ENCODE measurements around the gene SYNE3. TPM values are rescaled to one million over a fixed set of nuclear protein-coding genes. Genes with fewer than 3 reads are reported as not detected.

SYNE3 gene
- total RNA-seq, 2 donors from 2014 or later, result 3.4 to 29.5 TPM

DNA sequence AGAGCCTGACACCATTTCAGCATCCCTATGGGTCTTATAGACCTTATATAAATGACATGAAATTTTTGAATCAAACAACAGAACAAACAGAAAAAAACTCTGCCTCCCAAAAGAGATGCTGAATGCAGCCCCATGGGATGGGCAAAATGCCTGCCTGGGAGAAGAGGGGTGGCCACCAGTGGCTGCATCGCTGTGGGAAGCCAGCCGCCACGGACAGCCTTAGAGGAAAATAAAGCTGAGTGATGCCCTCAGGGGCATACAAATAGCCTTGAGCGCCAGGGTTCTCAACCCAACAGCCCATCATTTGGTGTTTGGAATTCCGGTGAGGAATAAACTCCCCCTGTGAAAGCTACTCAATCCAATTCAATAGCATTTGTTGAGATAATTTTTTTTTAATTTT is 22.9 kb downstream of the SYNE3 start:
- Histone ChIP-seq H3K9me3 (no peaks in the 10 kb centered on the region), H3K4me1 (replicated peaks) (peaks cover 6% of the 10 kb centered on the region), H3K27ac (no peak overlapping the region), H3K36me3 (no peaks in the 10 kb centered on the region), H3K27me3 (replicated peaks; ENCODE audit: insufficient read depth) (no peaks in the 10 kb centered on the region), H3K4me3 (no peak overlapping the region)
- TF ChIP-seq POLR2A (IDR thresholded peaks at IDR 0.05) (no peak), POLR2AphosphoS5 (IDR thresholded peaks at IDR 0.05) (no peak)
- TF ChIP-seq, protein P1, sequence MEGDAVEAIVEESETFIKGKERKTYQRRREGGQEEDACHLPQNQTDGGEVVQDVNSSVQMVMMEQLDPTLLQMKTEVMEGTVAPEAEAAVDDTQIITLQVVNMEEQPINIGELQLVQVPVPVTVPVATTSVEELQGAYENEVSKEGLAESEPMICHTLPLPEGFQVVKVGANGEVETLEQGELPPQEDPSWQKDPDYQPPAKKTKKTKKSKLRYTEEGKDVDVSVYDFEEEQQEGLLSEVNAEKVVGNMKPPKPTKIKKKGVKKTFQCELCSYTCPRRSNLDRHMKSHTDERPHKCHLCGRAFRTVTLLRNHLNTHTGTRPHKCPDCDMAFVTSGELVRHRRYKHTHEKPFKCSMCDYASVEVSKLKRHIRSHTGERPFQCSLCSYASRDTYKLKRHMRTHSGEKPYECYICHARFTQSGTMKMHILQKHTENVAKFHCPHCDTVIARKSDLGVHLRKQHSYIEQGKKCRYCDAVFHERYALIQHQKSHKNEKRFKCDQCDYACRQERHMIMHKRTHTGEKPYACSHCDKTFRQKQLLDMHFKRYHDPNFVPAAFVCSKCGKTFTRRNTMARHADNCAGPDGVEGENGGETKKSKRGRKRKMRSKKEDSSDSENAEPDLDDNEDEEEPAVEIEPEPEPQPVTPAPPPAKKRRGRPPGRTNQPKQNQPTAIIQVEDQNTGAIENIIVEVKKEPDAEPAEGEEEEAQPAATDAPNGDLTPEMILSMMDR (IDR thresholded peaks at IDR 0.05), result no peak
- intact Hi-C loops (cut with DNase I), result no loop called here
- 87% methylated on average over 5 of the region's 5 CpGs for WGBS
- no peak for DNase-seq (ENCODE audit: low spot score)

DNA sequence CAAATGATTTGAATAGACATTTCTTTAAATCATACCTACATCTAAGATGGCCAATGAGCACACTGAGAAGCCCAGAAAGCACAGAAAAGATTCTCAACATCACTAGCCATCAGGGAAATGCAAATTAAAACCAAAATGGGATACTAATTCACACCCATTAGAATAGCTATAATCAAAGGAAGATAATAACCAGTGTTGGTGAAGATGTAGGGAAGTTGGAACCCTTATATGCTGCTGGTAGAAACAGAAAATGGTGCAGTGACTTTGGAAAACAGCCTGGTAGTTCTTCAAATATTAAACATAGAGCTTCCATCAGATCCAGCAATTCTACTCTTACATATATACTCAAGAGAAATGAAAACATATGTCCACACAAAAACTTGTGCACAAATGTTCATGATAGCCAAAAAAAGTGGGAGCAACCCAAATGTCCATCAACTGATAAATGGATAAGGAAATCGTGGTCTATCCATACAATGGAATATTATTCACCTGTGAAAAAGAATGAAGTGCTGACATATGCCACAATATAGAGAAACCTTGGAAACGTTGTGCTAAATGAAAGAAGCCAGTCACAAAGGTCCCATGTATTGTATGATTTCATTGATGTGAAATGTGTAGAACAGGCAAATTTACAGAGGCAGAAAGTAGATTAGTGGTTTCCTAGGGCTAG is 24.4 kb downstream of the SYNE3 start:
- intact Hi-C loops (cut with DNase I), result no loop called here
- Histone ChIP-seq H3K4me1 (replicated peaks) (peaks cover 6% of the 10 kb centered on the region), H3K27ac (no peak overlapping the region), H3K9me3 (no peaks in the 10 kb centered on the region), H3K27me3 (replicated peaks; ENCODE audit: insufficient read depth) (no peaks in the 10 kb centered on the region), H3K36me3 (no peaks in the 10 kb centered on the region), H3K4me3 (no peak overlapping the region)
- no peak for DNase-seq (ENCODE audit: low spot score)
- 71% methylated on average over 2 of the region's 2 CpGs for WGBS
- no peak for TF ChIP-seq POLR2AphosphoS5 (IDR thresholded peaks at IDR 0.05)
- TF ChIP-seq, protein P1 (IDR thresholded peaks at IDR 0.05), result no peak
- TF ChIP-seq POLR2A (IDR thresholded peaks at IDR 0.05), result no peak

DNA sequence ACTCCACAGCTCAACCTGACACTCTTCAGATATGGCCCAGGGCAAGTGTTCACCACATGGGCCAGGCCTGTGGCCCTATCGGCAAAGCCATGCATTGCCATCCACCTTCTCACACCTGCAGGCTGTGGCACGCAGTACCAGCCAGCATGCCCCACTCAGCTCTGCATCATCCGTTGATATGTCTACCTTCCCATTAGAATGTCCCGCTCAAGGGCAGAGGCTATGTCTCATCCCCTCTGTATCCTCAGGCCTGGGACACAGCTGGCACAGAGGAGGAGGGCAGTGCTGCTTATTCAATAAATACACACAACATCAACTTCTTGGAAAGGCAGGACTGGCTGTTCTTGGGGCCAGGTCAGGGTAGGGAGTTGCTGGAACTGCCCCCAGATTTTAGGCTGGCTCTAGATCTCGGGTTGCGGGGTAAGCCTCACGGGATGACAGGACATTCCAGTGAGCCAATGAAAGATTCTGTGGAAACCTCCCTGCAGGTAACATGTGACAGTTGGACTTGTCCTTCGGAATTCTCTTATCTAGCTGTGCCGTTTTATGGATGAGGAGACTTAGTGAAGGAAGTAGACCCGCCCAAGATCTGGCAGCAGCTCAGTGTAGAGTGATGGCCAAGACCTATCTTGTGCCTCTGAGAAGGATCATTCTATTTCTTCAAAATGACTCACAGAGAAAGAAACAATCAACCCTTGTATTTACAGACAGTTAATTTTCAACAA is 25.6 kb downstream of the SYNE3 start:
- Histone ChIP-seq H3K4me3 (no peak overlapping the region), H3K27me3 (replicated peaks; ENCODE audit: insufficient read depth) (no peaks in the 10 kb centered on the region), H3K9me3 (no peaks in the 10 kb centered on the region), H3K36me3 (no peaks in the 10 kb centered on the region), H3K4me1 (replicated peaks) (peaks cover 5% of the 10 kb centered on the region), H3K27ac (no peak overlapping the region)
- DNase-seq (ENCODE audit: low spot score), result no peak
- 65% methylated on average over 10 of the region's 10 CpGs for WGBS
- intact Hi-C loops (cut with DNase I), result no loop called here
- TF ChIP-seq POLR2A (IDR thresholded peaks at IDR 0.05) (no peak), POLR2AphosphoS5 (IDR thresholded peaks at IDR 0.05) (no peak)
- TF ChIP-seq, protein P1 (IDR thresholded peaks at IDR 0.05), result no peak

DNA sequence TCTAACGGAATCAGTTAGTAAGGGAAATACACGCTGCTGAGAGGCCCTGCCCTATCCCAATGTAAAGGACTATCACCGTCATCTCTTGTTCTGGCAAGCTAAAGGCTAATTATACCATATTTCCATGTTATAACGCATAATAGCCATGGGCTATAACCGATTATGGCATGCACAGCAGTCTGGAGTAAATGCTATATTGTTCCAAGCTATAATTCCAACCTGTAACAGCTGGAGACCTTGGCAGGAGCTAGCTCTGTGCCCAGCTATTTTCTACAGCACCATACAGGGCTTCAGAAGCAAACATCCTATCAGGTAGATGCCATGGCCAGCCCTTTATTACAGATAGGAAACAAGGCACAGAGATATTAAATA is 26.3 kb downstream of the SYNE3 start:
- Histone ChIP-seq H3K4me3 (no peak overlapping the region), H3K27me3 (replicated peaks; ENCODE audit: insufficient read depth) (no peaks in the 10 kb centered on the region), H3K4me1 (replicated peaks) (no peaks in the 10 kb centered on the region), H3K9me3 (no peaks in the 10 kb centered on the region), H3K27ac (no peak overlapping the region), H3K36me3 (no peaks in the 10 kb centered on the region)
- no peak for DNase-seq (ENCODE audit: low spot score)
- WGBS, result 89% methylated on average over 5 of the region's 5 CpGs
- TF ChIP-seq POLR2AphosphoS5 (IDR thresholded peaks at IDR 0.05) (no peak), POLR2A (IDR thresholded peaks at IDR 0.05) (no peak)
- TF ChIP-seq, protein P1 (IDR thresholded peaks at IDR 0.05), result no peak
- intact Hi-C loops (cut with DNase I), result no loop called here

Data from prostate gland (tissue), 2 donors.